HG02943 (cell line): Measurements from ENCODE around the gene EPOP.

Source experiments
- ATAC-seq: cut with Tn5 transposase; IDR thresholded peaks from one replicate; pipeline ENCODE4 v1.9.1; 2021; ENCODE audit warnings: mild to moderate bottlenecking, low read depth, moderate library complexity; ENCODE audit not compliant: unreplicated experiment

Gene EPOP

GRCh38 chr17:38674749-38675615 is at the start of gene EPOP:
EPOP (minus strand) TSS chr17:38674957; CDS start chr17:38674495, 462 bp downstream.
- no peak for ATAC-seq

GRCh38 chr17:38721802-38722201 is 47.0 kb upstream of the EPOP start:
- no peak for ATAC-seq

- no peak for ATAC-seq
These were observed 46.2 kb upstream of the EPOP start for GRCh38 chr17:38720941-38721340.

GRCh38 chr17:38719943-38720641 is 45.3 kb upstream of the EPOP start:
- ATAC-seq: no peak

GRCh38 chr17:38719289-38719942 is 44.7 kb upstream of the EPOP start:
- no peak for ATAC-seq

- no peak for ATAC-seq
These were observed 42.5 kb upstream of the EPOP start for GRCh38 chr17:38717139-38717745.

- no peak for ATAC-seq
These were observed 41.7 kb upstream of the EPOP start for GRCh38 chr17:38716368-38717005.

- no peak for ATAC-seq
These were observed 40.6 kb upstream of the EPOP start for GRCh38 chr17:38715216-38715943.

GRCh38 chr17:38713456-38714075 is 38.8 kb upstream of the EPOP start:
- no peak for ATAC-seq

- ATAC-seq: no peak
These were observed 37.8 kb upstream of the EPOP start for GRCh38 chr17:38712593-38712992.

GRCh38 chr17:38711792-38712571 is 37.2 kb upstream of the EPOP start:
- no peak for ATAC-seq

- no peak for ATAC-seq
These were observed 36.2 kb upstream of the EPOP start for GRCh38 chr17:38710985-38711384.

GRCh38 chr17:38710604-38710962 is 35.8 kb upstream of the EPOP start:
- ATAC-seq: no peak

- ATAC-seq: no peak
These were observed 35.3 kb upstream of the EPOP start for GRCh38 chr17:38709864-38710603.

- ATAC-seq: no peak
These were observed 34.5 kb upstream of the EPOP start for GRCh38 chr17:38709104-38709820.

- no peak for ATAC-seq
These were observed 33.1 kb upstream of the EPOP start for GRCh38 chr17:38707678-38708351.
